OCI-LY3 (cell line): ENCODE results near the gene CCDC92.

Source experiments
- CTCF ChIP-seq: fragments of 200-600, 300-600 bp; sonication (generic); IDR thresholded peaks from 2 replicates; pipeline ENCODE4 v1.5.1; 2014; ENCODE audit warnings: antibody characterized with exemption, low read length, low read depth
- EZH2phosphoT487 ChIP-seq: fragments of 200-600 bp; shearing (Covaris generic); IDR thresholded peaks from 2 replicates; pipeline ENCODE4 v1.6.1; 2018; ENCODE audit warnings: antibody characterized with exemption, mixed run types, low read depth

- no peak for TF ChIP-seq CTCF
- no peak for TF ChIP-seq EZH2phosphoT487
Observed at GRCh38 chr12:123893276-123893675, 79.4 kb downstream of the CCDC92 start.
